HFF-Myc (cell line): ENCODE data around the gene MEIG1.

ENCODE experiments used
- DNase-seq: peaks from one replicate; pipeline ENCODE4 v3.0.0-alpha.2; 2011; ENCODE audit warnings: low read depth; ENCODE audit errors: extremely low read depth
- H3K4me3 ChIP-seq: replicated peaks from 2 replicates; pipeline ENCODE4 v1.5.1; 2011; ENCODE audit warnings: low read depth, mild to moderate bottlenecking, control low read depth, low read length
- TF ChIP-seq, protein P1 (sequence below): IDR thresholded peaks from 2 replicates; pipeline ENCODE4 v1.5.1; 2012; ENCODE audit warnings: mild to moderate bottlenecking, low read depth, low read length, control low read depth; ENCODE audit errors: missing control alignments

MEIG1 gene

DNA sequence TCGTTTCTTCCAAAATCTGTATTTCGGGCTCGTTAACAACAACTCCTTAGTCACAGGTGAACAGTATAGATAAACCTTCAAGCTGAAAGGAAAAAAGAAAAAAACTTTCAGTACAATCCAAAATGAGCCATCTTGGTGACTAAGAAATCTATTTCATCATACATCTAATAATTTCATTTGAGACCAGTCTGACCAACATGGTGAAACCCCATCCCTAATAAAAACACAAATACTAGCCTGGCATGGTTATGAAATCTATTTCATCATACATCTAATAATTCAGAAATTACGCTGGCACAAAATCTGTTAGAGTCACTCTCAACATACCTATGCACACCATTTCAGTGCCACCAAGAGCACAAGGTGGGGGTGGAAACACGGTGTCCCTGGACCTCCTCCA is 14.1 kb upstream of the MEIG1 start:
- DNase-seq = no peak
- no peak overlapping the region for H3K4me3 ChIP-seq
- TF ChIP-seq, protein P1, sequence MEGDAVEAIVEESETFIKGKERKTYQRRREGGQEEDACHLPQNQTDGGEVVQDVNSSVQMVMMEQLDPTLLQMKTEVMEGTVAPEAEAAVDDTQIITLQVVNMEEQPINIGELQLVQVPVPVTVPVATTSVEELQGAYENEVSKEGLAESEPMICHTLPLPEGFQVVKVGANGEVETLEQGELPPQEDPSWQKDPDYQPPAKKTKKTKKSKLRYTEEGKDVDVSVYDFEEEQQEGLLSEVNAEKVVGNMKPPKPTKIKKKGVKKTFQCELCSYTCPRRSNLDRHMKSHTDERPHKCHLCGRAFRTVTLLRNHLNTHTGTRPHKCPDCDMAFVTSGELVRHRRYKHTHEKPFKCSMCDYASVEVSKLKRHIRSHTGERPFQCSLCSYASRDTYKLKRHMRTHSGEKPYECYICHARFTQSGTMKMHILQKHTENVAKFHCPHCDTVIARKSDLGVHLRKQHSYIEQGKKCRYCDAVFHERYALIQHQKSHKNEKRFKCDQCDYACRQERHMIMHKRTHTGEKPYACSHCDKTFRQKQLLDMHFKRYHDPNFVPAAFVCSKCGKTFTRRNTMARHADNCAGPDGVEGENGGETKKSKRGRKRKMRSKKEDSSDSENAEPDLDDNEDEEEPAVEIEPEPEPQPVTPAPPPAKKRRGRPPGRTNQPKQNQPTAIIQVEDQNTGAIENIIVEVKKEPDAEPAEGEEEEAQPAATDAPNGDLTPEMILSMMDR = no peak

DNA sequence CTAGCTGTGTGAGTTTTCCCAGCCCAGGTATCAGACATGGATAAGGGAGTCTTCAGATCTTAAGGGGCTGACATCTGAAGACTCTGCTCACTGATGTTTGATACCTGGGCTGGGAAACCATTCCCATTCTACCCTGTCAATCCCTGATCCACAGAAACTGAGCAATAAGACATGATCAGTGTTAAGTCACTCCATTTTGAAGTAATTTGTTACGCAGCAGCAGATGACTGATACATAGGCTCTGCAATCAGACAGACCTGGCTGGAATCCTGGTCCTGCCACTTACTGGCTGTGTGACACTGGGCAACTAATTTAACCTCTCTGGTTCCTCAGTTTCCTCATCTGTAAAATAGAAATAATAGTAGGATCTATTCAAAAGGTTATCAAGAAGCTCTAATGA is 11.9 kb upstream of the MEIG1 start:
- no peak for DNase-seq
- no peak overlapping the region for H3K4me3 ChIP-seq
- TF ChIP-seq, protein P1 = no peak

DNA sequence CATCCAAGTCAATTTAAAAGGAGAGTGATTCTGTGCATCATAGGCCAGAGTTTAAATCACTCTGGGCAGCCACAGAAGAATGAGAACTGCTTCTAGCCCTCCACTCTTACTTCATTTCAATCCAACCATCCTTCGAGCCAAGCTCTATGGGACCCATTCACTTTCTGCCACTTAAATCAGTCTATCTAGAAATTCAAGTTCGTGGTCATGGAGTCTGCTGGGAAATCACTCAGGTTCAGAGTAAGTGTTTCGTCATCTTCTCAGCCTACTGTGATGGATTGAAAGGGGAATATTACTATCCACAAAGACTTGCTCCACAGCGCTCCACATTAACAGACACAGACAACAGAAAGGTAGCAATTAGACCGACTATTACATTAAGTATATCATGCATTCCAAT is 9.9 kb upstream of the MEIG1 start:
- no peak overlapping the region for H3K4me3 ChIP-seq
- no peak for DNase-seq
- TF ChIP-seq, protein P1 = no peak

DNA sequence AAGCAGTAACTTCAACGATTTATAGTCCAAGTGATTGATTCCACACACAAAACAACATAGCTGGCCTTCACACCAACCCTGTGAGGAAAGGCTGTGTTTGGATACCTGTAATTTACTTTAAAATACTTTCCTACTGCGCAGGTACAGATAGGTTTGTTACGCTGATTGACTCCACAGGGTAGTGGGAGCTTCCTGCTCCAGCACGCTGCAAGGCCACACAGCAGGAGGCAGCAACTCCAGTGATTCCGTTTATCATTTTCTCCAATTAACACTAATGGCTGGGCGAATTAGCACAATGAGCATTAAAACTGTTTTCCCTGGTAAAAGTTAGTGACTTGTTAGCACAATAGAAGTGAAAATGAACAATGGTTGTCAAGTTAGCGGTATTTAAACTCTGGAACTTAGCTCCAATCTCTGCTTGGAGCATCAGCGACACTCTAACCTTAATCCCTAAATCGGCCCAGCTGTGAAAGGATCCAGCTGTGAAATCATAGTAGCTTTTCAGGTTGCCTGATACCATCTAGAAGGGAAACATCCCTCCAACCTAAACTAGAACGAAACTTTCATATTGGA is 6.3 kb upstream of the MEIG1 start:
- DNase-seq = no peak
- TF ChIP-seq, protein P1 = no peak
- H3K4me3 ChIP-seq = peak overlapping the region; percentile 71

DNA sequence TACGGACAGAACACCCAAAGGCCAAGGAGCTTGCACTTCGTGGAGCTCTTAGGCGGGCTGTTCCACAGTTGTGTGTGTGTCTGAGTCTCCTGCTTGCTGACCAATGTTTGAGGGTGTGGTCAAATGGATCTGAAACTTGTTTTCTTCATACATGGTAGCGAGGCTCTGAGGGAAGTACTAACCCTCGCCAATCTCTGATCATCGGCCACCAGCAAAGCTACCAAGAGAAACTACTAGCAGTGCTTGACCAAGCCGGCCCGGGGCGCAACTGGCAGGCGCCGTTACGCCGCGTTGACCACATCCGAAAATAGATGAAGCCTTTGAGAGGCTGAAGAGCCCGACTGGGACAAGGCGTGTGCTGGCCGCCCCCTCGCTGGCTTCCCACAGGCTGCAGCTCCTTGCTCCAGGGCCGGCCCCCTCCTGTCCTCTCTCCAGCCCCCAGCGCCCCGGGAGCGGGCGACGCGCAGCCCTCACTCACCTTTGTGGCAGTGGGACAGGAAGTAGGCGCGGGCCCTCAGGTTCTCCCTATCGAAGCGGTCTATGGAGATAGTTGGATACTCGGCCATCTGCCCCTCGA is 5.7 kb upstream of the MEIG1 start:
- peak; percentile 16 for DNase-seq
- TF ChIP-seq, protein P1 = no peak
- peak overlapping the region; percentile 71 for H3K4me3 ChIP-seq

DNA sequence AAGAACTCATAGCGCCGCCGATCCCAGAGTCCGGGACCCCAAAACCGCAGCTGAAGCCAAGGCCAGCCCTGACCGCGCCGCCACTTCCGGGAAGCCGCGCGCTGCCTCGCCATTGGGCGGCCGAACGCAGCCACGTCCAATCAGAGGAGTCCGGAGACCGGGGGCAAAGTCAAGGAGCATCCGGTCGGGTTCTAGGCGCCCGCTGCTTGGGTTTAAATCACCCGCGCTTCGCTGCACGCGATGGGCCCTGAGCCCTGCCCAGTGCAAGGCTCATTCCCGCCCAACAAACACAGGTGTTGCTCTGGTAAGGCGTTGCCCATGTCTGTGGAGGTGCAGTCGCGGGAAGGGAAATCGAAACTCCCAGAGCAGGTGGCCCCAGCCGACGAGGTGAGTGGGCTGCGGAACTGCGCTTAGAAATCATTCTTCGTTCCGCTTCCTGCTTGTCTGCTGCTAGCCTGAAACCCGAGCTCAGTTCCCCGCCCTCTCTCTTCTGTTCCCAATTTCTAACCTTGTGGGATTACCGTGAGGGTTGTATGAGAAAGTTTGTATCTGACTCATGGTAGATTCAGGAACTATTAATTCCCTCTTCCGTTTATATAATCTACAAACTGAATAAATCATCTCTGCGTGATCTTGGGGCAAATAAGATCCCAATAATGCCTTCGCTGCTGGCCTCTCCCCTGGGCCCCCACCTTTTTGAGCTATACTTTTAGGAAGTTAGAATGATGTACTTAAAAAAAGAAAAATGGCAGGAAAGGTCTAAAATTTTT is 5.0 kb upstream of the MEIG1 start, which contains the start of gene DCLRE1C:
Gene DCLRE1C, minus strand, starts transcription at position 96 of the 770 bp plus-strand sequence. Its CDS starts 86 bp downstream, at position 10.
- TF ChIP-seq, protein P1 = no peak
- H3K4me3 ChIP-seq = peak within 1 kb of the TSS; percentile 71
- DNase-seq = peak; percentile 83
